ENCODE results near the gene BTBD17. TPM values are rescaled to one million over a fixed set of nuclear protein-coding genes. Genes with fewer than 3 reads are reported as not detected.
"Not testable (repeated sequence)": the region's sequence is repeated elsewhere in the genome, so short reads cannot be mapped to it uniquely, and the experiment has no call there.

BTBD17 gene
- not detected in 2 replicates for total RNA-seq (2014; rRNA removed; shearing (Covaris generic))
- polyA plus RNA-seq (2014; cell fraction: nucleus; rRNA removed): not detected in 2 replicates

GRCh38 chr17:74361230-74362068 is at the start of gene BTBD17:
BTBD17 (minus strand) TSS chr17:74361868; CDS start chr17:74361819, 49 bp downstream.
- DNase-seq (ENCODE audit: extremely low read depth, low read depth): peak; percentile 16

- DNase-seq (ENCODE audit: extremely low read depth, low read depth): no peak
Observed at GRCh38 chr17:74410001-74410443, 48.4 kb upstream of the BTBD17 start.

- DNase-seq (ENCODE audit: extremely low read depth, low read depth): no peak
Observed at GRCh38 chr17:74408815-74409214, 47.1 kb upstream of the BTBD17 start.

- peak; percentile 9 for DNase-seq (ENCODE audit: extremely low read depth, low read depth)
Observed at GRCh38 chr17:74408262-74408661, 46.6 kb upstream of the BTBD17 start.

GRCh38 chr17:74407384-74407783 is 45.7 kb upstream of the BTBD17 start:
- DNase-seq (ENCODE audit: extremely low read depth, low read depth): no peak

- DNase-seq (ENCODE audit: extremely low read depth, low read depth): not testable (repeated sequence)
Observed at GRCh38 chr17:74405311-74405710, 43.6 kb upstream of the BTBD17 start.

- DNase-seq (ENCODE audit: extremely low read depth, low read depth): no peak
Observed at GRCh38 chr17:74404789-74405188, 43.1 kb upstream of the BTBD17 start.

GRCh38 chr17:74404218-74404617 is 42.5 kb upstream of the BTBD17 start:
- DNase-seq (ENCODE audit: extremely low read depth, low read depth): no peak

- DNase-seq (ENCODE audit: extremely low read depth, low read depth): no peak
Observed at GRCh38 chr17:74403512-74404137, 42.0 kb upstream of the BTBD17 start.

- no peak for DNase-seq (ENCODE audit: extremely low read depth, low read depth)
Observed at GRCh38 chr17:74402048-74402447, 40.4 kb upstream of the BTBD17 start.

GRCh38 chr17:74396567-74396966 is 34.9 kb upstream of the BTBD17 start:
- DNase-seq (ENCODE audit: extremely low read depth, low read depth): no peak

GRCh38 chr17:74394977-74395376 is 33.3 kb upstream of the BTBD17 start:
- no peak for DNase-seq (ENCODE audit: extremely low read depth, low read depth)

GRCh38 chr17:74394275-74394950 is 32.7 kb upstream of the BTBD17 start:
- DNase-seq (ENCODE audit: extremely low read depth, low read depth): no peak

- no peak for DNase-seq (ENCODE audit: extremely low read depth, low read depth)
Observed at GRCh38 chr17:74393346-74393942, 31.8 kb upstream of the BTBD17 start.

GRCh38 chr17:74392848-74393247 is 31.2 kb upstream of the BTBD17 start:
- DNase-seq (ENCODE audit: extremely low read depth, low read depth): no peak

GRCh38 chr17:74391771-74392170 is 30.1 kb upstream of the BTBD17 start:
- DNase-seq (ENCODE audit: extremely low read depth, low read depth): no peak

GRCh38 chr17:74390680-74391653 is 29.3 kb upstream of the BTBD17 start:
- DNase-seq (ENCODE audit: extremely low read depth, low read depth): no peak

GRCh38 chr17:74389937-74390679 is 28.4 kb upstream of the BTBD17 start:
- no peak for DNase-seq (ENCODE audit: extremely low read depth, low read depth)

Measured in NCI-H460 (cell line).